GM23338 (cell line): ENCODE data around the gene SPATA13.

Source experiments
- CREB1 ChIP-seq: fragments of 250-450 bp; sonication (Bioruptor Pico); IDR thresholded peaks from 2 replicates; pipeline ENCODE4 v1.5.0; 2020; ENCODE audit warnings: low read depth, mild to moderate bottlenecking, moderate library complexity
- CTCF ChIP-seq, 2 experiments: fragments of 200-600 bp in 1 of 2; sonication (generic) in 1 of 2; conservative IDR thresholded peaks; 2 replicates each; pipeline versions ENCODE4 v1.5.1 to v1.6.1; 2016 to 2017; ENCODE audit warnings: antibody characterized with exemption in 2 of 2, low read depth in 2 of 2, mild to moderate bottlenecking in 2 of 2, moderate library complexity in 1 of 2
- ETS1 ChIP-seq: IDR thresholded peaks from 2 replicates; pipeline ENCODE4 v1.6.1; 2016; ENCODE audit warnings: antibody characterized with exemption
- EZH2 ChIP-seq: fragments of 200-600 bp; sonication (generic); IDR thresholded peaks from one replicate; pipeline ENCODE4 v1.8.0; 2017; ENCODE audit warnings: antibody characterized with exemption, mild to moderate bottlenecking, low read depth; ENCODE audit not compliant: unreplicated experiment
- EZH2phosphoT487 ChIP-seq: fragments of 200-600 bp; sonication (generic); IDR thresholded peaks from one replicate; pipeline ENCODE4 v1.8.1; 2018; ENCODE audit warnings: antibody characterized with exemption; ENCODE audit not compliant: unreplicated experiment
- JUNB ChIP-seq: IDR thresholded peaks from one replicate; pipeline ENCODE4 v1.6.1; 2016; ENCODE audit warnings: antibody characterized with exemption; ENCODE audit not compliant: unreplicated experiment
- NANOG ChIP-seq: IDR thresholded peaks from 2 replicates; pipeline ENCODE4 v1.6.1; 2016; ENCODE audit warnings: antibody characterized with exemption, borderline replicate concordance
- POLR2AphosphoS5 ChIP-seq: IDR thresholded peaks from 2 replicates; pipeline ENCODE4 v1.6.1; 2016; ENCODE audit warnings: antibody characterized with exemption, low read depth
- REST ChIP-seq: IDR thresholded peaks from one replicate; pipeline ENCODE4 v1.6.1; 2018; ENCODE audit warnings: antibody characterized with exemption; ENCODE audit not compliant: unreplicated experiment
- STAT1 ChIP-seq: IDR thresholded peaks from one replicate; pipeline ENCODE4 v1.6.1; 2016; ENCODE audit warnings: antibody characterized with exemption; ENCODE audit not compliant: unreplicated experiment
- ZNF114 ChIP-seq: fragments of 250-450 bp; sonication (Bioruptor Pico); IDR thresholded peaks from 2 replicates; pipeline ENCODE4 v1.5.0; 2020; ENCODE audit warnings: mild to moderate bottlenecking, moderate library complexity
- ZNF331 ChIP-seq: fragments of 250-450 bp; sonication (Bioruptor Pico); IDR thresholded peaks from 2 replicates; pipeline ENCODE4 v1.5.0; 2020; ENCODE audit warnings: low read depth, mild to moderate bottlenecking, moderate library complexity

- TF ChIP-seq CTCF (conservative IDR thresholded peaks at IDR 0.05; ENCODE audit: low read depth in 2 of 2) (no peak), CREB1 (CRISPR knock-in tag) (no peak), EZH2phosphoT487 (no peak), ZNF114 (CRISPR knock-in tag) (no peak), EZH2 (no peak), REST (no peak), POLR2AphosphoS5 (no peak), ETS1 (no peak), STAT1 (no peak), JUNB (no peak), NANOG (no peak), ZNF331 (CRISPR knock-in tag) (no peak)
Observed at GRCh38 chr13:24355103-24355502, 194.6 kb downstream of the SPATA13 start.
